Loucy (cell line): ENCODE data around the gene USP25.

ENCODE experiments used
- H2AFZ ChIP-seq: fragments of 200-600 bp; sonication (generic); 2 replicates; pipeline ENCODE4 v1.6.0; 2016; ENCODE audit warnings: antibody characterized with exemption, mild to moderate bottlenecking, low read length, moderate library complexity
- H3F3A ChIP-seq: fragments of 200-600 bp; 2 replicates; pipeline ENCODE4 v1.6.0; 2016; ENCODE audit warnings: antibody characterized with exemption, low read depth, mild to moderate bottlenecking
- H3K27me3 ChIP-seq: fragments of 200-600 bp; sonication (generic); 2 replicates; pipeline ENCODE4 v1.6.1; 2014; ENCODE audit warnings: low read length, mild to moderate bottlenecking; ENCODE audit not compliant: insufficient read depth, poor library complexity, severe bottlenecking
- H3K36me3 ChIP-seq: fragments of 200-600 bp; sonication (generic); 2 replicates; pipeline ENCODE4 v1.6.1; 2016; ENCODE audit warnings: low read length; ENCODE audit not compliant: insufficient read depth
- H3K4me1 ChIP-seq: fragments of 200-600 bp; sonication (generic); 2 replicates; pipeline ENCODE4 v1.5.1; 2014; ENCODE audit warnings: low read length, mild to moderate bottlenecking; ENCODE audit not compliant: insufficient read depth, poor library complexity, severe bottlenecking
- H3K4me2 ChIP-seq: fragments of 200-600 bp; sonication (generic); 2 replicates; pipeline ENCODE4 v1.6.0; 2014; ENCODE audit warnings: antibody characterized with exemption, low read length, low read depth, mild to moderate bottlenecking; ENCODE audit not compliant: poor library complexity, severe bottlenecking
- H3K4me3 ChIP-seq: fragments of 200-600 bp; sonication (generic); 2 replicates; pipeline ENCODE4 v1.5.1; 2014; ENCODE audit warnings: low read length, mild to moderate bottlenecking, mixed read lengths; ENCODE audit not compliant: poor library complexity, severe bottlenecking
- H3K79me2 ChIP-seq: fragments of 200-600 bp; sonication (generic); 2 replicates; pipeline ENCODE4 v1.6.1; 2014; ENCODE audit warnings: low read length; ENCODE audit not compliant: insufficient read depth
- H3K9ac ChIP-seq: fragments of 200-600 bp; sonication (generic); 2 replicates; pipeline ENCODE4 v1.6.0; 2014; ENCODE audit warnings: mild to moderate bottlenecking, low read depth, low read length, moderate library complexity; ENCODE audit not compliant: poor library complexity, severe bottlenecking
- H3K9me2 ChIP-seq: fragments of 200-600 bp; sonication (generic); replicated peaks from 2 replicates; pipeline ENCODE4 v1.6.1; 2016; ENCODE audit warnings: low read depth, low read length, mixed read lengths
- H3K9me3 ChIP-seq: fragments of 200-600 bp; sonication (generic); 2 replicates; pipeline ENCODE4 v1.6.1; 2014; ENCODE audit warnings: mild to moderate bottlenecking, antibody characterized with exemption, low read length, low read depth; ENCODE audit not compliant: insufficient read depth
- H4K20me1 ChIP-seq: fragments of 200-600 bp; sonication (generic); 2 replicates; pipeline ENCODE4 v1.6.0; 2014; ENCODE audit warnings: antibody characterized with exemption, low read length, mild to moderate bottlenecking; ENCODE audit not compliant: insufficient read depth, poor library complexity, severe bottlenecking
- EZH2phosphoT487 ChIP-seq: fragments of 200-600 bp; IDR thresholded peaks from 2 replicates; pipeline ENCODE4 v1.6.1; 2018; ENCODE audit warnings: antibody characterized with exemption, mild to moderate bottlenecking, moderate library complexity, borderline replicate concordance
- TF ChIP-seq, protein P1 (sequence below): fragments of 200-600 bp; sonication (generic); conservative IDR thresholded peaks from 2 replicates; pipeline ENCODE4 v1.5.1; 2014; ENCODE audit warnings: mild to moderate bottlenecking, antibody characterized with exemption, low read length

USP25 gene

DNA sequence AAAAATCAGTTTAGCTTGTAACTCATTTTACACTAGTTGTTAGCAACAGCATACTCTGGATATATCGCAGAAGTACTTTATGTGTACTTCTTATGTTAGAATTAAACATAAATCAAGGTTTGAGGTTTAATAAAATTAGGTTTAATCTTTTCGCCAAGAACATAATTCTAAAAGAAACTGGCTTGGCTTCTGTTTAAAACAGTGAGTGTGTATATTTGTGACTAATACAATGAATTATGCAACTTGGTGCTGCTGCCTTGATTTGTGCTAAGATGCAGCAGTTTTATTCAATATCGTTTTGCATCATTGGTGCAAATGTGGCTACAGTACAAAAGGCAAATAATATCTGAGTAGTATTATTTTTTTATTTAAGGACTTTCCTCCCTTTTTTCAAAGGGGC lies 44.8 kb downstream of the USP25 start:
- Histone ChIP-seq H3F3A (no peaks in the 10 kb centered on the region), H3K4me1 (peaks cover 3% of the 10 kb centered on the region), H3K9ac (no peak overlapping the region), H2AFZ (no peak overlapping the region), H3K4me3 (no peak overlapping the region), H3K9me3 (no peaks in the 10 kb centered on the region), H3K4me2 (no peak overlapping the region), H4K20me1 (no peaks in the 10 kb centered on the region), H3K27me3 (no peaks in the 10 kb centered on the region), H3K36me3 (no peaks in the 10 kb centered on the region), H3K9me2 (no peaks in the 10 kb centered on the region), H3K79me2 (peaks cover 5% of the 10 kb centered on the region; the same call in 1 of the 2 replicates)
- TF ChIP-seq, protein P1, sequence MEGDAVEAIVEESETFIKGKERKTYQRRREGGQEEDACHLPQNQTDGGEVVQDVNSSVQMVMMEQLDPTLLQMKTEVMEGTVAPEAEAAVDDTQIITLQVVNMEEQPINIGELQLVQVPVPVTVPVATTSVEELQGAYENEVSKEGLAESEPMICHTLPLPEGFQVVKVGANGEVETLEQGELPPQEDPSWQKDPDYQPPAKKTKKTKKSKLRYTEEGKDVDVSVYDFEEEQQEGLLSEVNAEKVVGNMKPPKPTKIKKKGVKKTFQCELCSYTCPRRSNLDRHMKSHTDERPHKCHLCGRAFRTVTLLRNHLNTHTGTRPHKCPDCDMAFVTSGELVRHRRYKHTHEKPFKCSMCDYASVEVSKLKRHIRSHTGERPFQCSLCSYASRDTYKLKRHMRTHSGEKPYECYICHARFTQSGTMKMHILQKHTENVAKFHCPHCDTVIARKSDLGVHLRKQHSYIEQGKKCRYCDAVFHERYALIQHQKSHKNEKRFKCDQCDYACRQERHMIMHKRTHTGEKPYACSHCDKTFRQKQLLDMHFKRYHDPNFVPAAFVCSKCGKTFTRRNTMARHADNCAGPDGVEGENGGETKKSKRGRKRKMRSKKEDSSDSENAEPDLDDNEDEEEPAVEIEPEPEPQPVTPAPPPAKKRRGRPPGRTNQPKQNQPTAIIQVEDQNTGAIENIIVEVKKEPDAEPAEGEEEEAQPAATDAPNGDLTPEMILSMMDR = no peak
- TF ChIP-seq EZH2phosphoT487 = no peak

GRCh38 chr21:15775291-15775690 lies 45.5 kb downstream of the USP25 start:
- Histone ChIP-seq H3K4me2 (no peak overlapping the region), H3F3A (no peaks in the 10 kb centered on the region), H3K27me3 (no peaks in the 10 kb centered on the region), H3K4me3 (no peak overlapping the region), H3K9me2 (no peaks in the 10 kb centered on the region), H3K79me2 (peaks cover 3% of the 10 kb centered on the region; the same call in 1 of the 2 replicates), H3K36me3 (no peaks in the 10 kb centered on the region), H2AFZ (no peak overlapping the region), H3K9me3 (no peaks in the 10 kb centered on the region), H3K4me1 (peaks cover 3% of the 10 kb centered on the region), H4K20me1 (no peaks in the 10 kb centered on the region), H3K9ac (no peak overlapping the region)
- no peak for TF ChIP-seq EZH2phosphoT487
- TF ChIP-seq, protein P1 = no peak

GRCh38 chr21:15775981-15776380 lies 46.2 kb downstream of the USP25 start:
- H3F3A ChIP-seq = no peaks in the 10 kb centered on the region
- no peaks in the 10 kb centered on the region for H3K9me2 ChIP-seq
- no peaks in the 10 kb centered on the region for H4K20me1 ChIP-seq
- H3K79me2 ChIP-seq = no peaks in the 10 kb centered on the region
- no peak for TF ChIP-seq EZH2phosphoT487
- TF ChIP-seq, protein P1 = no peak
- peaks cover 3% of the 10 kb centered on the region; the same call in 1 of the 2 replicates for H3K36me3 ChIP-seq
- H3K4me3 ChIP-seq = no peak overlapping the region
- H2AFZ ChIP-seq = no peak overlapping the region
- H3K9me3 ChIP-seq = no peaks in the 10 kb centered on the region
- H3K27me3 ChIP-seq = no peaks in the 10 kb centered on the region
- H3K9ac ChIP-seq = no peak overlapping the region
- no peak overlapping the region for H3K4me2 ChIP-seq
- H3K4me1 ChIP-seq = peaks cover 3% of the 10 kb centered on the region
